Measurements from ENCODE around the gene MGAT5. TPM values are rescaled to one million over a fixed set of nuclear protein-coding genes. Genes with fewer than 3 reads are reported as not detected.

MGAT5 gene
- total RNA-seq, 1 experiment from 2014 or later, result 52.4 TPM

DNA sequence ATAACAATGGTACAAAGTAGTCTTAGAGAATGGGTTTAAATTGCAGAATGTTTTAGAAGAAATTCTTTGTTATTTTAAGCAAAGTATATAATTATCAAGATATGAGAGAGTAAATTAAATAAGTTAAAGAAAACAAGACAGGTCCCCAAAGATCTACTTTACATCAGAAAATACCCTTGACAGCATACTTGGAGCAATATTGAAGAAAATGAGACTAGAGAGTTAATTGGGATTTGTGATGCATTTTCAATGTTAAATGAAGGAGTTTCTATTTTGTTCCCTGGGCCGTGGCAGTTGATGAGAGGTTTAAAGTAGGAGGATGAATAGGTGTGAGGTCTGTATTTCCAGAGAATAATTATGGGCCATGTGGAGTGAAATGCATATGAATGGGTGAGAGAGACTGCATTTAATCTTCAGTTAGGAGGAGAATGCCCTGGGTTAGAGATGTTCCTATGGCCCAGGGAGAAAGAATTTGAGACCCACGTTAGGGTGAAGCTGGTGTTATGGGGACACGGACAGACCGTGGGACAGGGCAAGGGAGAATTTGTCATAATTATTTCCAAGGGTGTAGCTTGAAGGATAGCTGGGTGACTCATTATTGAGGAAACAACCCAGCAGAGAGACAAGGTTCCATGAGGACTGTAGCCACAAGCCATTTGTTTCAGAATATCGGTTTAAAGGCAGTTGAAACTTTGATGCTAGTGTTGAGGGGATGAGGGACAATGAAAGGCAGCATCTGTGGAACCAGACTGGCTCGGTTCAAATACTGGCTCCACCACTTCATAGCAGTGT, 22.7 kb downstream of the MGAT5 start (continued):
- TF ChIP-seq, protein P1, sequence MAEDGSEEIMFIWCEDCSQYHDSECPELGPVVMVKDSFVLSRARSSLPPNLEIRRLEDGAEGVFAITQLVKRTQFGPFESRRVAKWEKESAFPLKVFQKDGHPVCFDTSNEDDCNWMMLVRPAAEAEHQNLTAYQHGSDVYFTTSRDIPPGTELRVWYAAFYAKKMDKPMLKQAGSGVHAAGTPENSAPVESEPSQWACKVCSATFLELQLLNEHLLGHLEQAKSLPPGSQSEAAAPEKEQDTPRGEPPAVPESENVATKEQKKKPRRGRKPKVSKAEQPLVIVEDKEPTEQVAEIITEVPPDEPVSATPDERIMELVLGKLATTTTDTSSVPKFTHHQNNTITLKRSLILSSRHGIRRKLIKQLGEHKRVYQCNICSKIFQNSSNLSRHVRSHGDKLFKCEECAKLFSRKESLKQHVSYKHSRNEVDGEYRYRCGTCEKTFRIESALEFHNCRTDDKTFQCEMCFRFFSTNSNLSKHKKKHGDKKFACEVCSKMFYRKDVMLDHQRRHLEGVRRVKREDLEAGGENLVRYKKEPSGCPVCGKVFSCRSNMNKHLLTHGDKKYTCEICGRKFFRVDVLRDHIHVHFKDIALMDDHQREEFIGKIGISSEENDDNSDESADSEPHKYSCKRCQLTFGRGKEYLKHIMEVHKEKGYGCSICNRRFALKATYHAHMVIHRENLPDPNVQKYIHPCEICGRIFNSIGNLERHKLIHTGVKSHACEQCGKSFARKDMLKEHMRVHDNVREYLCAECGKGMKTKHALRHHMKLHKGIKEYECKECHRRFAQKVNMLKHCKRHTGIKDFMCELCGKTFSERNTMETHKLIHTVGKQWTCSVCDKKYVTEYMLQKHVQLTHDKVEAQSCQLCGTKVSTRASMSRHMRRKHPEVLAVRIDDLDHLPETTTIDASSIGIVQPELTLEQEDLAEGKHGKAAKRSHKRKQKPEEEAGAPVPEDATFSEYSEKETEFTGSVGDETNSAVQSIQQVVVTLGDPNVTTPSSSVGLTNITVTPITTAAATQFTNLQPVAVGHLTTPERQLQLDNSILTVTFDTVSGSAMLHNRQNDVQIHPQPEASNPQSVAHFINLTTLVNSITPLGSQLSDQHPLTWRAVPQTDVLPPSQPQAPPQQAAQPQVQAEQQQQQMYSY (CRISPR knock-in tag; IDR thresholded peaks at IDR 0.05), result no peak
- TF ChIP-seq, protein P2, sequence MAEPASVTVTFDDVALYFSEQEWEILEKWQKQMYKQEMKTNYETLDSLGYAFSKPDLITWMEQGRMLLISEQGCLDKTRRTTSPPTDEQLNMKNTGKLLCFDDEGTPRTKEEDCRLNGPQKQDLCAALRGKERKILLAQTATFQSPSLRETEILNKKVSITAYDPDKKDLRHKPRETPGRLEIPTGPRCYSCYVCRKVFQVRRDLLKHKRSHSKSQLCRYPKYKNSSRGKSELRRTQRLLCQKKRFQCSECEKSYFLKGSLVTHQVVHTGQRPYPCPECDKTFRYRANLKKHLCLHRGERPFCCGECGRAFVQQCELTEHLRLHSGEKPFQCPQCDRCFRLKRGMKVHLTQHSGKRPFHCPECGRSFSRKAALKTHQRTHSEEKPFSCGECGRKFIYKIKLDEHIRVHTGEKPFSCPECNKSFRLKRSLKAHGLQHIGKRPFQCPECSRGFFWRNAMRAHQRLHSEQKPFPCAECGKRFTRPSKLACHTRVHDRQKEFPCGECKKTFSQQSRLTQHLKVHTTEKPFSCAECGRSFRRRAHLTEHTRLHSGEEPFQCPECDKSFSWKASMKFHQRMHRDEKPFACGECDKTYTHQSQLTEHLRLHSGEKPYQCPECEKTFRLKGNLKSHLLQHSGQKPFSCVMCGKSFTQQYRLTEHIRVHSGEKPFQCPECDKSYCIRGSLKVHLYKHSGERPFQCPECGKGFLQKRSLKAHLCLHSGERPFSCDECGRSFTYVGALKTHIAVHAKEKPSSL (CRISPR knock-in tag; conservative IDR thresholded peaks at IDR 0.05), result no peak
- no peak for TF ChIP-seq ZNF263 (CRISPR knock-in tag; IDR thresholded peaks at IDR 0.05; ENCODE audit: low read depth)
- TF ChIP-seq, protein P3, sequence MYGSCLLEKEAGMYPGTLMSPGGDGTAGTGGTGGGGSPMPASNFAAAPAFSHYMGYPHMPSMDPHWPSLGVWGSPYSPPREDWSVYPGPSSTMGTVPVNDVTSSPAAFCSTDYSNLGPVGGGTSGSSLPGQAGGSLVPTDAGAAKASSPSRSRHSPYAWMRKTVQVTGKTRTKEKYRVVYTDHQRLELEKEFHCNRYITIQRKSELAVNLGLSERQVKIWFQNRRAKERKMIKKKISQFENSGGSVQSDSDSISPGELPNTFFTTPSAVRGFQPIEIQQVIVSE (CRISPR knock-in tag; IDR thresholded peaks at IDR 0.05; ENCODE audit: borderline replicate concordance), result no peak
- TF ChIP-seq, protein P4, sequence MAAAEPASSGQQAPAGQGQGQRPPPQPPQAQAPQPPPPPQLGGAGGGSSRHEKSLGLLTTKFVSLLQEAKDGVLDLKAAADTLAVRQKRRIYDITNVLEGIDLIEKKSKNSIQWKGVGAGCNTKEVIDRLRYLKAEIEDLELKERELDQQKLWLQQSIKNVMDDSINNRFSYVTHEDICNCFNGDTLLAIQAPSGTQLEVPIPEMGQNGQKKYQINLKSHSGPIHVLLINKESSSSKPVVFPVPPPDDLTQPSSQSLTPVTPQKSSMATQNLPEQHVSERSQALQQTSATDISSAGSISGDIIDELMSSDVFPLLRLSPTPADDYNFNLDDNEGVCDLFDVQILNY (CRISPR knock-in tag; IDR thresholded peaks at IDR 0.05), result no peak
- TF ChIP-seq, protein P5, sequence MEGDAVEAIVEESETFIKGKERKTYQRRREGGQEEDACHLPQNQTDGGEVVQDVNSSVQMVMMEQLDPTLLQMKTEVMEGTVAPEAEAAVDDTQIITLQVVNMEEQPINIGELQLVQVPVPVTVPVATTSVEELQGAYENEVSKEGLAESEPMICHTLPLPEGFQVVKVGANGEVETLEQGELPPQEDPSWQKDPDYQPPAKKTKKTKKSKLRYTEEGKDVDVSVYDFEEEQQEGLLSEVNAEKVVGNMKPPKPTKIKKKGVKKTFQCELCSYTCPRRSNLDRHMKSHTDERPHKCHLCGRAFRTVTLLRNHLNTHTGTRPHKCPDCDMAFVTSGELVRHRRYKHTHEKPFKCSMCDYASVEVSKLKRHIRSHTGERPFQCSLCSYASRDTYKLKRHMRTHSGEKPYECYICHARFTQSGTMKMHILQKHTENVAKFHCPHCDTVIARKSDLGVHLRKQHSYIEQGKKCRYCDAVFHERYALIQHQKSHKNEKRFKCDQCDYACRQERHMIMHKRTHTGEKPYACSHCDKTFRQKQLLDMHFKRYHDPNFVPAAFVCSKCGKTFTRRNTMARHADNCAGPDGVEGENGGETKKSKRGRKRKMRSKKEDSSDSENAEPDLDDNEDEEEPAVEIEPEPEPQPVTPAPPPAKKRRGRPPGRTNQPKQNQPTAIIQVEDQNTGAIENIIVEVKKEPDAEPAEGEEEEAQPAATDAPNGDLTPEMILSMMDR (IDR thresholded peaks at IDR 0.05), result no peak
- no peak for TF ChIP-seq TP53 (CRISPR knock-in tag; IDR thresholded peaks at IDR 0.05)

DNA sequence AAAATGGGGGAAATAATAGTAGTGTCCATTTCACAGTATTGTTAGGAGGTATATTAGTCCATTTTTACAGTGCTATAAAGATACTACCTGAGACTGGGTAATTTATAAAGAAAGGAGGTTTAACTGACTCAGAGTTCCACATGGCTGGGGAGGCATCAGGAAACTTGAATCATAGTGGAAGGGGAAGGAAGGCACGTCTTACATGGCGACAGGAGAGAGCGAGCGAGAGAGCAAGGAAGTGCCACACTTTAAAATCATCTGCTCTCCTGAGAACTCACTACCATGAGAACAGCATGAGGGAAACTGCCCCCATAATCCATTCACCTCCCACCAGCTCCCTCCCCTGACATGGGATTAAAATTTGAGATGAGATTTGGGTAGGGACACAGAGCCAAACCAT, 23.4 kb downstream of the MGAT5 start:
- Mint-ChIP-seq H3K27me3 (ENCODE audit: low read depth) (peaks cover 16% of the 10 kb centered on the region), H3K36me3 (0 out of 2 replicates have a peak, but pooled peaks cover 3% of the 10 kb centered on the region), H3K4me3 (no peak overlapping the region), H3K27ac (no peak overlapping the region), H3K4me1 (peaks cover 26% of the 10 kb centered on the region), H3K9me3 (no peaks in the 10 kb centered on the region)
- TF ChIP-seq, protein P3 (CRISPR knock-in tag; IDR thresholded peaks at IDR 0.05; ENCODE audit: borderline replicate concordance), result no peak
- TF ChIP-seq OVOL2 (CRISPR knock-in tag; IDR thresholded peaks at IDR 0.05; ENCODE audit: borderline replicate concordance) (no peak), ZNF671 (CRISPR knock-in tag; IDR thresholded peaks at IDR 0.05) (no peak)
- ChIA-PET POLR2A (no interaction called here), CTCF (interaction anchor here (1.1 kb wide), 1 partner anchor 32 kb away, joined by 3 read pairs; no protein-coding TSS in a partner anchor)
- DNase-seq (ENCODE audit: low spot score) (no peak), ATAC-seq (no peak)

DNA sequence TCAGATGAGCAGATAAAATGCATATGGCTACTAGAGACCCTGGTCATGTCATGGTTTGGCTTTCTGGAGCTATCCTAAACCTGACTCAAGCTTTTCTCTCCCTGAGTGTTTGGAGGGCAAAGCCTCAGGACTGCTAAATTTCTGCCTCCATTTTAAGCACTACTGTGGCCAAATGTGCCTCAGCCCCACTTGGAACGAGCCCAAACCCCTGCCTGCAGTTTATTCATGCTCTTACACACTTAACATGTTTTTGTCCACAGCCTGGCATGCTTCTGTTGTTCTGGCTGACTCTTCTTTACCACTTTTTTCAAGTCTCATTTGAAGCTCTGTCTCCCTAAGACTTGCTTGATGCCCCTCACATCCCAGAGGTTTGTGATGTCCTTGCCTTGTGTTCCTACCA, 24.7 kb downstream of the MGAT5 start:
- DNase-seq (ENCODE audit: low spot score), result no peak
- ChIA-PET POLR2A (no interaction called here), CTCF (no interaction called here)
- Mint-ChIP-seq H3K27me3 (ENCODE audit: low read depth) (peaks cover 16% of the 10 kb centered on the region), H3K4me1 (peaks cover 28% of the 10 kb centered on the region), H3K4me3 (no peak overlapping the region), H3K27ac (no peak overlapping the region), H3K36me3 (0 out of 2 replicates have a peak, but pooled peaks cover 3% of the 10 kb centered on the region), H3K9me3 (no peaks in the 10 kb centered on the region)
- ATAC-seq, result no peak
- TF ChIP-seq SMAD3 (CRISPR knock-in tag; IDR thresholded peaks at IDR 0.05; ENCODE audit: borderline replicate concordance) (no peak), KAT7 (CRISPR knock-in tag; IDR thresholded peaks at IDR 0.05; ENCODE audit: borderline replicate concordance) (no peak)
- TF ChIP-seq, protein P6, sequence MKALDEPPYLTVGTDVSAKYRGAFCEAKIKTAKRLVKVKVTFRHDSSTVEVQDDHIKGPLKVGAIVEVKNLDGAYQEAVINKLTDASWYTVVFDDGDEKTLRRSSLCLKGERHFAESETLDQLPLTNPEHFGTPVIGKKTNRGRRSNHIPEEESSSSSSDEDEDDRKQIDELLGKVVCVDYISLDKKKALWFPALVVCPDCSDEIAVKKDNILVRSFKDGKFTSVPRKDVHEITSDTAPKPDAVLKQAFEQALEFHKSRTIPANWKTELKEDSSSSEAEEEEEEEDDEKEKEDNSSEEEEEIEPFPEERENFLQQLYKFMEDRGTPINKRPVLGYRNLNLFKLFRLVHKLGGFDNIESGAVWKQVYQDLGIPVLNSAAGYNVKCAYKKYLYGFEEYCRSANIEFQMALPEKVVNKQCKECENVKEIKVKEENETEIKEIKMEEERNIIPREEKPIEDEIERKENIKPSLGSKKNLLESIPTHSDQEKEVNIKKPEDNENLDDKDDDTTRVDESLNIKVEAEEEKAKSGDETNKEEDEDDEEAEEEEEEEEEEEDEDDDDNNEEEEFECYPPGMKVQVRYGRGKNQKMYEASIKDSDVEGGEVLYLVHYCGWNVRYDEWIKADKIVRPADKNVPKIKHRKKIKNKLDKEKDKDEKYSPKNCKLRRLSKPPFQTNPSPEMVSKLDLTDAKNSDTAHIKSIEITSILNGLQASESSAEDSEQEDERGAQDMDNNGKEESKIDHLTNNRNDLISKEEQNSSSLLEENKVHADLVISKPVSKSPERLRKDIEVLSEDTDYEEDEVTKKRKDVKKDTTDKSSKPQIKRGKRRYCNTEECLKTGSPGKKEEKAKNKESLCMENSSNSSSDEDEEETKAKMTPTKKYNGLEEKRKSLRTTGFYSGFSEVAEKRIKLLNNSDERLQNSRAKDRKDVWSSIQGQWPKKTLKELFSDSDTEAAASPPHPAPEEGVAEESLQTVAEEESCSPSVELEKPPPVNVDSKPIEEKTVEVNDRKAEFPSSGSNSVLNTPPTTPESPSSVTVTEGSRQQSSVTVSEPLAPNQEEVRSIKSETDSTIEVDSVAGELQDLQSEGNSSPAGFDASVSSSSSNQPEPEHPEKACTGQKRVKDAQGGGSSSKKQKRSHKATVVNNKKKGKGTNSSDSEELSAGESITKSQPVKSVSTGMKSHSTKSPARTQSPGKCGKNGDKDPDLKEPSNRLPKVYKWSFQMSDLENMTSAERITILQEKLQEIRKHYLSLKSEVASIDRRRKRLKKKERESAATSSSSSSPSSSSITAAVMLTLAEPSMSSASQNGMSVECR (CRISPR knock-in tag; IDR thresholded peaks at IDR 0.05; ENCODE audit: borderline replicate concordance), result no peak
